DMS 273 (cell line): Measurements from ENCODE around the gene PRLR.

Experiments
- DNase-seq: peaks from one replicate; lab custom pipeline; 2025; ENCODE audit not compliant: unreplicated experiment; lab: John Stamatoyannopoulos, UW

PRLR gene

GRCh38 chr5:35236770-35237169 lies 6.5 kb upstream of the PRLR start:
- DNase-seq: no peak

GRCh38 chr5:35233601-35234000 lies 3.3 kb upstream of the PRLR start:
- DNase-seq: no peak

- DNase-seq: no peak
Measured at GRCh38 chr5:35233121-35233520, 2.8 kb upstream of the PRLR start.

- no peak for DNase-seq
Measured at GRCh38 chr5:35232124-35232523, 1.8 kb upstream of the PRLR start.

- peak; percentile 36 for DNase-seq
Measured at GRCh38 chr5:35229076-35230037, 930 bp downstream of the PRLR start.

- no peak for DNase-seq
Measured at GRCh38 chr5:35228310-35228709, 2.0 kb downstream of the PRLR start.

- DNase-seq: no peak
Measured at GRCh38 chr5:35227720-35228119, 2.6 kb downstream of the PRLR start.

GRCh38 chr5:35223787-35224395 lies 6.4 kb downstream of the PRLR start:
- DNase-seq: peak; percentile 8

GRCh38 chr5:35220967-35221366 lies 9.3 kb downstream of the PRLR start:
- DNase-seq: no peak

GRCh38 chr5:35218981-35219380 lies 11.3 kb downstream of the PRLR start:
- peak; percentile 3 for DNase-seq

GRCh38 chr5:35214051-35214450 lies 16.2 kb downstream of the PRLR start:
- DNase-seq: no peak

GRCh38 chr5:35213608-35214007 lies 16.7 kb downstream of the PRLR start:
- DNase-seq: no peak

GRCh38 chr5:35212122-35212982 lies 17.9 kb downstream of the PRLR start:
- no peak for DNase-seq

GRCh38 chr5:35209862-35210261 lies 20.4 kb downstream of the PRLR start:
- no peak for DNase-seq

- DNase-seq: no peak
Measured at GRCh38 chr5:35205606-35206005, 24.7 kb downstream of the PRLR start.

- DNase-seq: no peak
Measured at GRCh38 chr5:35205186-35205585, 25.1 kb downstream of the PRLR start.

GRCh38 chr5:35203403-35203802 lies 26.9 kb downstream of the PRLR start:
- no peak for DNase-seq

- DNase-seq: peak; percentile 65
Measured at GRCh38 chr5:35202319-35203111, 27.8 kb downstream of the PRLR start.

- no peak for DNase-seq
Measured at GRCh38 chr5:35201291-35201690, 29.0 kb downstream of the PRLR start.

GRCh38 chr5:35199886-35200285 lies 30.4 kb downstream of the PRLR start:
- DNase-seq: no peak

- DNase-seq: no peak
Measured at GRCh38 chr5:35198686-35199085, 31.6 kb downstream of the PRLR start.
